ENCODE measurements around the gene SLC15A2. TPM values are rescaled to one million over a fixed set of nuclear protein-coding genes. Genes with fewer than 3 reads are reported as not detected.

The SLC15A2 gene
- total RNA-seq, 4 donors from 2014 or later = 0.52 to 2.1 (median 1.0) TPM

DNA sequence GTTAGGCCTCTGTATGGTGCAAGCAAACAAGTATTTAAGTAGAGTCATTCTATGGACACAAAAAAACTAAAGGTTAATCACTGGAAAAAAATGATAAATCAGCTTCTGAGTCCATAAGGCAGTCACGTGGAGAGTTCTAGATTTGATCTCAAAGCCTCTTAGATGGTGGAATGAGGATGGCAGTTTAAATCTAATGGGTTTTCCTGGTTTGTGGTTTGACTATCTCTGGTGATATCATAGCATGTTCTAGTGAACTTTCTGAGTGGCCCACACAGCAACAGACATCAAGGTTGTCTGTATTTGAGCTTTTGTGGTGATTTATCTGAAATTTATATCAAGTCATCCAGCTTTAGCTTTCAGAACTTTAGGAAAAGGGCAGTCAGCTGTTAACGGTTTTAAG is 75.4 kb downstream of the SLC15A2 start:
- H3K27me3 ChIP-seq = no peaks in the 10 kb centered on the region
- 75% methylated on average over 2 of the region's 2 CpGs for WGBS
- H3K4me3 ChIP-seq = no peak overlapping the region
- H3K9me3 ChIP-seq = no peaks in the 10 kb centered on the region
- H3K27ac ChIP-seq (replicated peaks in 1 of 4) = no peak overlapping the region
- no peaks in the 10 kb centered on the region for H3K36me3 ChIP-seq
- no peak for DNase-seq (ENCODE audit: extremely low spot score)
- TF ChIP-seq, protein P1, sequence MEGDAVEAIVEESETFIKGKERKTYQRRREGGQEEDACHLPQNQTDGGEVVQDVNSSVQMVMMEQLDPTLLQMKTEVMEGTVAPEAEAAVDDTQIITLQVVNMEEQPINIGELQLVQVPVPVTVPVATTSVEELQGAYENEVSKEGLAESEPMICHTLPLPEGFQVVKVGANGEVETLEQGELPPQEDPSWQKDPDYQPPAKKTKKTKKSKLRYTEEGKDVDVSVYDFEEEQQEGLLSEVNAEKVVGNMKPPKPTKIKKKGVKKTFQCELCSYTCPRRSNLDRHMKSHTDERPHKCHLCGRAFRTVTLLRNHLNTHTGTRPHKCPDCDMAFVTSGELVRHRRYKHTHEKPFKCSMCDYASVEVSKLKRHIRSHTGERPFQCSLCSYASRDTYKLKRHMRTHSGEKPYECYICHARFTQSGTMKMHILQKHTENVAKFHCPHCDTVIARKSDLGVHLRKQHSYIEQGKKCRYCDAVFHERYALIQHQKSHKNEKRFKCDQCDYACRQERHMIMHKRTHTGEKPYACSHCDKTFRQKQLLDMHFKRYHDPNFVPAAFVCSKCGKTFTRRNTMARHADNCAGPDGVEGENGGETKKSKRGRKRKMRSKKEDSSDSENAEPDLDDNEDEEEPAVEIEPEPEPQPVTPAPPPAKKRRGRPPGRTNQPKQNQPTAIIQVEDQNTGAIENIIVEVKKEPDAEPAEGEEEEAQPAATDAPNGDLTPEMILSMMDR (IDR thresholded peaks at IDR 0.05) = no peak
- TF ChIP-seq EP300 (IDR thresholded peaks at IDR 0.05) = no peak
- TF ChIP-seq POLR2A (IDR thresholded peaks at IDR 0.05; ENCODE audit: low read depth) = no peak
- no peak for TF ChIP-seq POLR2AphosphoS5 (IDR thresholded peaks at IDR 0.05)
- intact Hi-C loops (cut with DNase I) = no loop called here
- H3K4me1 ChIP-seq = no peaks in the 10 kb centered on the region

DNA sequence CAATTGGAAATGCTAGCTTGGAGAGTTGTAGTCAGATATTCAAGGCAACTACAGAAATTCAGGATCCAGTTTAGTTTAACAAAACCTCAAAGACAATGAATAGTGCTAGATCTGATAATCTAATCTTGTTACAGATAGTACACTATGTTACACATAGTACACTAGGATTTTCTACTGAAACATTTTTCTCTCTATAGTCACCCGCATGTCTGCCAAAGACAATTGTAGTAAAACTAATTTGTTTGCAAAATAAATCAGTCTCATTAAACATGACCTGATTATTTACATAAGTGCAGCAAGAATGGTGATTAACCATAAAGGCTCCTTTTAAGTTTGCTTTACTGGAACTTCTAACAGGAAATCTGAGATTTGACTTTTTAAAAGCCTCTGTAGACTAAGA is 75.8 kb downstream of the SLC15A2 start:
- H3K27me3 ChIP-seq = no peaks in the 10 kb centered on the region
- no peaks in the 10 kb centered on the region for H3K36me3 ChIP-seq
- no peak overlapping the region for H3K27ac ChIP-seq (replicated peaks in 1 of 4)
- TF ChIP-seq POLR2A (IDR thresholded peaks at IDR 0.05; ENCODE audit: low read depth) (no peak), POLR2AphosphoS5 (IDR thresholded peaks at IDR 0.05) (no peak), EP300 (IDR thresholded peaks at IDR 0.05) (no peak)
- TF ChIP-seq, protein P1 (IDR thresholded peaks at IDR 0.05) = no peak
- H3K9me3 ChIP-seq = no peaks in the 10 kb centered on the region
- H3K4me1 ChIP-seq = no peaks in the 10 kb centered on the region
- WGBS = 80% methylated on average over 1 of the region's 1 CpG
- H3K4me3 ChIP-seq = no peak overlapping the region
- no peak for DNase-seq (ENCODE audit: extremely low spot score)
- intact Hi-C loops (cut with DNase I) = no loop called here

DNA sequence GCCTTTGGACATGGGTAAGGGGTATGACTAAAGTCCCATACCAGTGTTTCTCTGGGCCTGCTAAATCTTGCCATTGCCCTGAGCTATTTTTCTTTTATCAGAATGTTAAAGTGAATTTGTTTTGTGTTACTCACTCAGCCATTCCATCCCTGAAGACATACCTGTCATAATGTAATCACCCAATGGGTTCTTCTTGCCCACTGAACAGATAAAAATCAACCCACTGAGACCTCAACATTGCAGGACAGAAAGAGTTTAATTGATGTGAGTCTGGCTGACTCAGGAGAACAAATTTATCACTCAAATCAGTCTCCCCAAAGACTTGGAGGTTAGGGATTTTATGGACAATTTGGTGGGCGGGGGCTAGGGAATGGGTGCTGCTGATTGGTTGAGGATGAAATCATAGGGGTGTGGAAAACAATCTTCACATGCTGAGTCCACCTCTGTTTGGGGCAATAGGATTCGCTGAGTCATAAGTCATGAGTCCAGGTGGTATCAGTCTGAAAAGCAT is 80.5 kb downstream of the SLC15A2 start:
- intact Hi-C loops (cut with DNase I) = no loop called here
- H3K27me3 ChIP-seq = no peaks in the 10 kb centered on the region
- no peak overlapping the region for H3K4me3 ChIP-seq
- no peaks in the 10 kb centered on the region for H3K4me1 ChIP-seq
- WGBS = 82% methylated on average over 2 of the region's 2 CpGs
- H3K9me3 ChIP-seq = peaks cover 0 to 11% (median 2%) of the 10 kb centered on the region in 4 donors
- no peak overlapping the region for H3K27ac ChIP-seq (replicated peaks in 1 of 4)
- no peak for DNase-seq (ENCODE audit: extremely low spot score)
- TF ChIP-seq POLR2A (IDR thresholded peaks at IDR 0.05; ENCODE audit: low read depth) = no peak
- no peak for TF ChIP-seq POLR2AphosphoS5 (IDR thresholded peaks at IDR 0.05)
- TF ChIP-seq, protein P1 (IDR thresholded peaks at IDR 0.05) = no peak
- no peak for TF ChIP-seq EP300 (IDR thresholded peaks at IDR 0.05)
- no peaks in the 10 kb centered on the region for H3K36me3 ChIP-seq

DNA sequence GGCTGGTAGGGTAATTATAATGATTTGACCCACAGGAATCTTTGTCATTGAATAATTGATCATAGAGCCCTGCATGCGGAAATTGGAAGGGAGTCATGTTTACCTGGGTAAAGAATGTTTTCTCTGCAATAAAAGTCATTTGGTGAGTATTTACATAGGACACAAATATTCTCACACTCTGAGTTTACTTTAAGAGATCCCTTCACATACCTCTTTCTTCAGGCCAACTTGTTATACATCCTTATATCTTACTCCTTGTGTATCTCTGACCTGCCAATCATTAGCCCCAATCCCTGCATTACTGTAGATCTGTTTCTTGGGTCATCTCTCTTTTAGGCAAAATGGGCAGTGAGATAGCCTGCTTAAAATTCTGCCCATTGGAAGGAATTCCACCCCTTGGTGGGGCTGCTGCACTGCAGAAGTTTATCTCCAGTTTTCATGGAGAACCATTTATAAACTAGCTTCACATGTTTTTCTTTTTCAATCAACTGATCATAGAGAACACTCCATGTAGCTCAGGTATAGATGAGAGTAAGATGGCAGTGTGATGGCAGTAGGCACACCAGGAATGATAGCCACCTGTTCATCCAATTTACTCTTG is 81.6 kb downstream of the SLC15A2 start:
- TF ChIP-seq POLR2A (IDR thresholded peaks at IDR 0.05; ENCODE audit: low read depth) (no peak), POLR2AphosphoS5 (IDR thresholded peaks at IDR 0.05) (no peak), EP300 (IDR thresholded peaks at IDR 0.05) (no peak)
- TF ChIP-seq, protein P1 (IDR thresholded peaks at IDR 0.05) = no peak
- no peak for DNase-seq (ENCODE audit: extremely low spot score)
- H3K4me3 ChIP-seq = no peak overlapping the region
- no peak overlapping the region for H3K27ac ChIP-seq (replicated peaks in 1 of 4)
- H3K36me3 ChIP-seq = no peaks in the 10 kb centered on the region
- no peaks in the 10 kb centered on the region for H3K4me1 ChIP-seq
- no peaks in the 10 kb centered on the region for H3K27me3 ChIP-seq
- 71% methylated on average over 1 of the region's 1 CpG for WGBS
- H3K9me3 ChIP-seq = peaks cover 0 to 11% (median 2%) of the 10 kb centered on the region in 4 donors
- intact Hi-C loops (cut with DNase I) = no loop called here

DNA sequence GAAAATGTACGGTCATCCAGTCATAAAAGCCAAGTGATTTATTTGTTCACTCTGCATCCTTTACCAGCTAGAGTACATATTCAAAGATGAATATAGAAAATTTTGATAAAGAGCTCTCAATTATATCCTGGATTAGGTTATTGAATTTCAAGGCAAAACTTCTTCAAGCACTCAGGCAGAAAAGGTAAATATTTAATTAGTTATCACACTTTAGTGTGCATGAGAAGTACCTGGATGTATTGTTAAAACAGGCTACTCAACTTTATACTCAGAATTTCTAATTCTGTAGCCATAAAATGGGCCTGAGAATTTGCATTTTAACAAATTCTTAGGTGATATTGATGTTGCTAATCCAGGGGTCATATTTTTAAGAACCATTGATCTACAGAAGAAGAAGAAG is 82.5 kb downstream of the SLC15A2 start:
- WGBS = 89% methylated on average over 1 of the region's 1 CpG
- Histone ChIP-seq H3K27ac (replicated peaks in 1 of 4) (no peak overlapping the region), H3K4me1 (no peaks in the 10 kb centered on the region), H3K27me3 (no peaks in the 10 kb centered on the region), H3K9me3 (peaks cover 0 to 11% (median 2%) of the 10 kb centered on the region in 4 donors), H3K36me3 (no peaks in the 10 kb centered on the region), H3K4me3 (no peak overlapping the region)
- TF ChIP-seq POLR2A (IDR thresholded peaks at IDR 0.05; ENCODE audit: low read depth) (no peak), EP300 (IDR thresholded peaks at IDR 0.05) (no peak), POLR2AphosphoS5 (IDR thresholded peaks at IDR 0.05) (no peak)
- TF ChIP-seq, protein P1 (IDR thresholded peaks at IDR 0.05) = no peak
- DNase-seq (ENCODE audit: extremely low spot score) = no peak
- intact Hi-C loops (cut with DNase I) = no loop called here

Data from esophagus muscularis mucosa (tissue), 4 donors.